Skeletal muscle tissue (tissue), 4 donors: ENCODE measurements around the gene HPD. TPM values are rescaled to one million over a fixed set of nuclear protein-coding genes. Genes with fewer than 3 reads are reported as not detected.

Experiments used
- H3K27ac ChIP-seq: one replicate; pipeline ENCODE4 v1.7.0; 2013; ENCODE audit warnings: mild to moderate bottlenecking, low read depth, low read length, inconsistent platforms
- H3K27me3 ChIP-seq, 3 donors: one replicate each; pipeline ENCODE4 v1.7.0; 2013; ENCODE audit warnings: low read length in 3 of 3; ENCODE audit not compliant: control insufficient read depth in 3 of 3, insufficient read depth in 3 of 3
- H3K36me3 ChIP-seq, 3 donors: one replicate each; pipeline ENCODE4 v1.7.0; 2013; ENCODE audit warnings: low read length in 3 of 3; ENCODE audit not compliant: control insufficient read depth in 3 of 3, insufficient read depth in 3 of 3
- H3K4me1 ChIP-seq, 3 donors: one replicate each; pipeline ENCODE4 v1.7.0; 2013; ENCODE audit warnings: low read length in 3 of 3, mild to moderate bottlenecking in 3 of 3; ENCODE audit not compliant: control insufficient read depth in 3 of 3, insufficient read depth in 3 of 3
- H3K4me3 ChIP-seq, 3 donors: one replicate each; pipeline ENCODE4 v1.7.0; 2013; ENCODE audit warnings: low read length in 3 of 3
- H3K9ac ChIP-seq, 3 donors: one replicate each; pipeline ENCODE4 v1.7.0; 2013; ENCODE audit warnings: low read length in 3 of 3, mild to moderate bottlenecking in 3 of 3, moderate library complexity in 2 of 3, low read depth in 1 of 3
- H3K9me3 ChIP-seq, 3 donors: one replicate each; pipeline ENCODE4 v1.7.0; 2013; ENCODE audit warnings: low read length in 3 of 3; ENCODE audit not compliant: control insufficient read depth in 3 of 3
- total RNA-seq: library from RNA; depleted of rRNA; stranded (reverse); fragments of >200 nt; gene quantifications from one replicate; pipeline ENCODE4 v1.2.3, GENCODE V29; 2014
- donor health status: Osteomylitis.

HPD gene
- total RNA-seq, 1 donor from 2014 or later = not detected

GRCh38 chr12:121822393-121823100 is 36.1 kb downstream of the HPD start:
- Histone ChIP-seq H3K36me3 (peaks cover 56 to 65% (median 59%) of the 10 kb centered on the region in 3 donors), H3K4me1 (no peaks in the 10 kb centered on the region), H3K9me3 (no peaks in the 10 kb centered on the region), H3K9ac (no peak overlapping the region), H3K27me3 (no peaks in the 10 kb centered on the region), H3K4me3 (no peak overlapping the region), H3K27ac (no peak overlapping the region)

GRCh38 chr12:121820056-121820455 is 38.6 kb downstream of the HPD start:
- no peak overlapping the region for H3K27ac ChIP-seq
- H3K9me3 ChIP-seq = no peaks in the 10 kb centered on the region
- H3K4me1 ChIP-seq = no peaks in the 10 kb centered on the region
- no peak overlapping the region for H3K9ac ChIP-seq
- no peak overlapping the region for H3K4me3 ChIP-seq
- H3K27me3 ChIP-seq = no peaks in the 10 kb centered on the region
- peaks cover 55 to 70% (median 61%) of the 10 kb centered on the region in 3 donors for H3K36me3 ChIP-seq

- H3K4me1 ChIP-seq = no peaks in the 10 kb centered on the region
- no peak overlapping the region for H3K27ac ChIP-seq
- H3K9ac ChIP-seq = no peak overlapping the region
- no peak overlapping the region for H3K4me3 ChIP-seq
- peaks cover 60 to 71% (median 63%) of the 10 kb centered on the region in 3 donors for H3K36me3 ChIP-seq
- H3K27me3 ChIP-seq = no peaks in the 10 kb centered on the region
- H3K9me3 ChIP-seq = no peaks in the 10 kb centered on the region
Measured at GRCh38 chr12:121819212-121819949, 39.3 kb downstream of the HPD start.

- no peak overlapping the region for H3K27ac ChIP-seq
- peaks cover 55 to 65% (median 59%) of the 10 kb centered on the region in 3 donors for H3K36me3 ChIP-seq
Measured at GRCh38 chr12:121817648-121818043, 41.0 kb downstream of the HPD start.

GRCh38 chr12:121816925-121817647 is 41.6 kb downstream of the HPD start:
- no peak overlapping the region for H3K4me3 ChIP-seq
- H3K9ac ChIP-seq = no peak overlapping the region
- H3K9me3 ChIP-seq = no peaks in the 10 kb centered on the region
- H3K4me1 ChIP-seq = peaks cover 13 to 19% (median 14%) of the 10 kb centered on the region in 3 donors
- H3K36me3 ChIP-seq = peaks cover 51 to 60% (median 53%) of the 10 kb centered on the region in 3 donors
- H3K27ac ChIP-seq = no peak overlapping the region
- H3K27me3 ChIP-seq = no peaks in the 10 kb centered on the region

More at GRCh38 chr12:121817648-121818043, 41.0 kb downstream of the HPD start:
- Histone ChIP-seq H3K4me1 (peaks cover 8 to 14% (median 8%) of the 10 kb centered on the region in 3 donors), H3K27me3 (no peaks in the 10 kb centered on the region), H3K4me3 (no peak overlapping the region), H3K9me3 (no peaks in the 10 kb centered on the region), H3K9ac (no peak overlapping the region)

- Histone ChIP-seq H3K27me3 (no peaks in the 10 kb centered on the region), H3K36me3 (peaks cover 55 to 58% (median 58%) of the 10 kb centered on the region in 3 donors), H3K9me3 (no peaks in the 10 kb centered on the region), H3K4me3 (no peak overlapping the region), H3K4me1 (peaks cover 30 to 36% (median 30%) of the 10 kb centered on the region in 3 donors), H3K27ac (no peak overlapping the region), H3K9ac (no peak overlapping the region)
Measured at GRCh38 chr12:121815263-121815662, 43.4 kb downstream of the HPD start.

GRCh38 chr12:121814429-121815119 is 44.1 kb downstream of the HPD start:
- H3K9ac ChIP-seq = no peak overlapping the region
- H3K4me1 ChIP-seq = peaks cover 30 to 37% (median 30%) of the 10 kb centered on the region in 3 donors
- H3K36me3 ChIP-seq = peaks cover 52 to 58% (median 57%) of the 10 kb centered on the region in 3 donors
- no peak overlapping the region for H3K27ac ChIP-seq
- H3K4me3 ChIP-seq = no peak overlapping the region
- H3K27me3 ChIP-seq = no peaks in the 10 kb centered on the region
- H3K9me3 ChIP-seq = no peaks in the 10 kb centered on the region

GRCh38 chr12:121813951-121814350 is 44.7 kb downstream of the HPD start:
- Histone ChIP-seq H3K4me1 (peaks cover 30 to 37% (median 30%) of the 10 kb centered on the region in 3 donors), H3K4me3 (no peak overlapping the region), H3K9me3 (no peaks in the 10 kb centered on the region), H3K27me3 (no peaks in the 10 kb centered on the region), H3K36me3 (peaks cover 50 to 59% (median 56%) of the 10 kb centered on the region in 3 donors), H3K9ac (no peak overlapping the region), H3K27ac (no peak overlapping the region)
